ENCODE measurements around the gene AFAP1L1. TPM values are rescaled to one million over a fixed set of nuclear protein-coding genes. Genes with fewer than 3 reads are reported as not detected.

AFAP1L1 gene
- total RNA-seq, 1 donor from 2014 or later = 42.2 TPM

GRCh38 chr5:149358868-149359495 is 87.3 kb downstream of the AFAP1L1 start:
- intact Hi-C loops (cut with DNase I) = no loop called here
- DNase-seq (no peak), ATAC-seq (ENCODE audit: poor library complexity) (no peak)

DNA sequence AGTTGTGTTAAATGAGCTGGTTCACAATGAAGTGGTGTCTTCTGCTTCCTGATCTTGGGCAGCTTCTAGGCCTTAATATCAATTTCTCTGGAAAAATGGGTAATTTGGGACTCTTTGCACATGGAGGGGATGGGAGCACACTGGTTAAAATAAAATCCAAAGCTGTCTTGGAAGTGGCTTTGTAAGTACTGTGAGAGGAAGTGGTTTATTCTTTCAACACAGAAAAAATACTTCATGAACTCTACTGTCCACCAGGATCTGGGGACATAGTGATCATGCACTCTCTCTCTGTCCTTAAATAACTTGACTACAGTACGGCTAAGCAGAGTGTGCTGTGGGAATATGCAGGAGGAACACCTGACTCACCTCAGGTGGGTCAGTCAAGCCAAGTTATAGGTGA is 88.6 kb downstream of the AFAP1L1 start:
- ATAC-seq (ENCODE audit: poor library complexity) (no peak), DNase-seq (no peak)
- intact Hi-C loops (cut with DNase I) = loop anchor here (5.0 kb wide), 1 partner anchor 217 kb away; no protein-coding TSS in a partner anchor

GRCh38 chr5:149362541-149362940 is 90.9 kb downstream of the AFAP1L1 start:
- DNase-seq = no peak
- intact Hi-C loops (cut with DNase I) = loop anchor here (5.0 kb wide), 1 partner anchor 215 kb away; no protein-coding TSS in a partner anchor

GRCh38 chr5:149363358-149363757 is 91.7 kb downstream of the AFAP1L1 start:
- no peak for ATAC-seq (ENCODE audit: poor library complexity)
- intact Hi-C loops (cut with DNase I) = loop anchor here (5.0 kb wide), 1 partner anchor 214 kb away; no protein-coding TSS in a partner anchor
- no peak for DNase-seq

More at GRCh38 chr5:149362541-149362940, 90.9 kb downstream of the AFAP1L1 start:
- no peak for ATAC-seq (ENCODE audit: poor library complexity)

DNA sequence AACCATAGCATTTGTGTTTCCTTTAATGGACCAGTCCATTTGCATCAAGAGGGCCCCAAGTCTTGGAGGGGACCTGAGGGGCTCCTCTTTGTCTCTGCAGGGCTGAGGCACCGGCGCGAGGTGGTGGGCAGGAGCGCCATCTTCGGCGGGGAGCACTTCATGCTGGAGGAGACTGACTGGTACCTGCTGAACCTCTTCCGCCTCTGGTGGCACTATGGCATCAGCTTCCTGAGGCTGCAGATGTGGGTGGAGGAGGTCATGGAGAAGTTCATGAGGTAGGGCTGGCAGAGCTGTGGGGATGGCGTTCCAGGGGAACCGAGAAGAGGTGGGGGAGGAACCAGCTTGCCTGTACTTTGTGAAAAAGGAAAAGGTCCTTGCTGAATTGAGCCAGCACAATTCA is 92.3 kb downstream of the AFAP1L1 start:
- no peak for ATAC-seq (ENCODE audit: poor library complexity)
- no peak for DNase-seq
- intact Hi-C loops (cut with DNase I) = loop anchor here (5.0 kb wide), 1 partner anchor 213 kb away; no protein-coding TSS in a partner anchor

DNA sequence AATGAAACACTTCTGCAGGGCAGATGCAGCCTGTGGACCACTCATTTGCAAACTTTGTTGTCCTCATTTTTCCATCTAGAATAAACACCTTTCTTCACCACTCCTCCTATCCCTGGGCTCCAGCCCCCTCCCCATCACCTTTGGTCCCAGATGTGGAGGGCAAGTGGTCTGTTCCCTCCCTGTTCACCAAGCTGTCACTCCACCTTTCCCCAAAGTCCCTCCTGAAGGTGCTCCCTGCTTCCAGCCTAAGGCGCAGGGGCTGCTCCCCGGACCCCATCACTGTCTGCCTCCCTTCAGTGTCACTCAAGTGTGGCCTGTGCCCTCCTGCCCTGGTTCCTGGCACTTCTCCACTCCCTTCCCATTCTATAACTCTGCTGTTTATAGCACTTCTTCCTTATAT is 93.1 kb downstream of the AFAP1L1 start:
- intact Hi-C loops (cut with DNase I) = loop anchor here (5.0 kb wide), 1 partner anchor 213 kb away; no protein-coding TSS in a partner anchor
- DNase-seq (no peak), ATAC-seq (ENCODE audit: poor library complexity) (no peak)

GRCh38 chr5:149365418-149365817 is 93.8 kb downstream of the AFAP1L1 start:
- intact Hi-C loops (cut with DNase I) = no loop called here
- no peak for ATAC-seq (ENCODE audit: poor library complexity)
- no peak for DNase-seq

GRCh38 chr5:149366169-149366729 is 94.6 kb downstream of the AFAP1L1 start:
- DNase-seq (no peak), ATAC-seq (ENCODE audit: poor library complexity) (no peak)
- intact Hi-C loops (cut with DNase I) = no loop called here

DNA sequence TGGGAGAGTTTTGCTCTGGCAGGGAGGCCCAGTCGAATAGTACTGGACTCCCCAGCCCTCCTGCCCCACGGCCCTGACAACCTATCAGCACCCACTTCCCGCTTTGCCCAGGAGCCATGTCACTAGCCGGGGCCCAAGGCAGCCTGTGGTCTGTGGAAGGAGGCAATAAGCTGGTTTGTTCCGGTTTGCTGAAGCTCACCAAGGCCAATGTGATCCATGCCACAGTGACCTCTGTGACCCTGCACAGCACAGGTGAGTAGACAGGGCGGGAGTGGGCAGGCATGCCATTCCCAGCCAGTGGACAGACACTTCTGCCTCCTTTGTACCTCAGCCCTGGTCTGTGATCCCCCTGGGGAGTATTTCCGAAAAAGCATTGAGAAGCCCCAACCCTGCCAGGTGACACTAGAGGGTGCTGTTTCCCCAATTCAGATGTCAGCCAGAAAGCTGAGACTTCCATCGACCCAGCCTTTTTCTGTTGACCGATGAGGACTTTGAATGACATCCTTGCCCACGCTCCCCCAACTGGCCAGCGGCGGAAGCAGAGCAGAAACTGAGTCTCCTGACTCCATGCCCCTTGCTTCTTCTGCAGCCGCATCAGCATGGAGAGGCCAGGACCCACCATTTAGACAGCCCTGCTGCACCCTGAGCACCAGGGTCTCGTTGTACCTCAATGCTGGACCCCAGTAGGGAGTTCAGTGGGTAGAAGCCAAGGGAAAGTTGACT is 95.8 kb downstream of the AFAP1L1 start:
- DNase-seq = no peak
- intact Hi-C loops (cut with DNase I) = no loop called here

DNA sequence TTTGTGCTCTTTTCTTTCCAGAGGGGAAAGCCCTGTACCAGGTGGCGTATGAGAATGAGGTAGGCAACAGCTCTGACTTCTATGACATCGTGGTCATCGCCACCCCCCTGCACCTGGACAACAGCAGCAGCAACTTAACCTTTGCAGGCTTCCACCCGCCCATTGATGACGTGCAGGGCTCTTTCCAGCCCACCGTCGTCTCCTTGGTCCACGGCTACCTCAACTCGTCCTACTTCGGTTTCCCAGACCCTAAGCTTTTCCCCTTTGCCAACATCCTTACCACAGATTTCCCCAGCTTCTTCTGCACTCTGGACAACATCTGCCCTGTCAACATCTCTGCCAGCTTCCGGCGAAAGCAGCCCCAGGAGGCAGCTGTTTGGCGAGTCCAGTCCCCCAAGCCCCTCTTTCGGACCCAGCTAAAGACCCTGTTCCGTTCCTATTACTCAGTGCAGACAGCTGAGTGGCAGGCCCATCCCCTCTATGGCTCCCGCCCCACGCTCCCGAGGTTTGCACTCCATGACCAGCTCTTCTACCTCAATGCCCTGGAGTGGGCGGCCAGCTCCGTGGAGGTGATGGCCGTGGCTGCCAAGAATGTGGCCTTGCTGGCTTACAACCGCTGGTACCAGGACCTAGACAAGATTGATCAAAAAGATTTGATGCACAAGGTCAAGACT is 96.5 kb downstream of the AFAP1L1 start:
- ATAC-seq (ENCODE audit: poor library complexity) (no peak), DNase-seq (no peak)
- intact Hi-C loops (cut with DNase I) = no loop called here

More for the DNA sequence above, 95.8 kb downstream of the AFAP1L1 start:
- ATAC-seq (ENCODE audit: poor library complexity) = peak; percentile 50

DNA sequence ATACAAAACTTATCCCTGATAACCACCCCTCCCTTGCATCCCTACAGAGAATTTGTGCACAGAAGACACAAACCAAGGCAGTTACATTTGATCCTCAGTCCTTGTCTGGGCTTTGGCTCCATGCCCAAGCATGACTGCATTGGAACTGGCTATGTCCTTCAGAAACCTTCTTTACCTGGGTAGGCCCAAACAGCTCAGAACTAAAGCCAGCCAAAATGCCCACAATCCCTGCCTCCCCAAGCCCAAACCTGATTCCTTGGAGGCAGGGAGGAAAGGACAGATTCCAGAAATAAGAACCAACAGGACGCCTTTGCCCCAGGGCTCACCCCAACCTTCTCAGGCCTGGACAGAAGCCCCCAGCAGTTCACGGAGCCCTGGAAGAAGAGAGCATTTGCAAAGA is 99.2 kb downstream of the AFAP1L1 start:
- intact Hi-C loops (cut with DNase I) = loop anchor here (2.0 to 5.0 kb wide), 2 partner anchors 54 to 106 kb away; no protein-coding TSS in a partner anchor
- DNase-seq (no peak), ATAC-seq (ENCODE audit: poor library complexity) (peak; percentile 36)

GRCh38 chr5:149371296-149371962 is 99.8 kb downstream of the AFAP1L1 start:
- DNase-seq = peak; percentile 68
- ATAC-seq (ENCODE audit: poor library complexity) = peak; percentile 82
- intact Hi-C loops (cut with DNase I) = loop anchor here (2.0 to 5.0 kb wide), 2 partner anchors 54 to 107 kb away; no protein-coding TSS in a partner anchor

DNA sequence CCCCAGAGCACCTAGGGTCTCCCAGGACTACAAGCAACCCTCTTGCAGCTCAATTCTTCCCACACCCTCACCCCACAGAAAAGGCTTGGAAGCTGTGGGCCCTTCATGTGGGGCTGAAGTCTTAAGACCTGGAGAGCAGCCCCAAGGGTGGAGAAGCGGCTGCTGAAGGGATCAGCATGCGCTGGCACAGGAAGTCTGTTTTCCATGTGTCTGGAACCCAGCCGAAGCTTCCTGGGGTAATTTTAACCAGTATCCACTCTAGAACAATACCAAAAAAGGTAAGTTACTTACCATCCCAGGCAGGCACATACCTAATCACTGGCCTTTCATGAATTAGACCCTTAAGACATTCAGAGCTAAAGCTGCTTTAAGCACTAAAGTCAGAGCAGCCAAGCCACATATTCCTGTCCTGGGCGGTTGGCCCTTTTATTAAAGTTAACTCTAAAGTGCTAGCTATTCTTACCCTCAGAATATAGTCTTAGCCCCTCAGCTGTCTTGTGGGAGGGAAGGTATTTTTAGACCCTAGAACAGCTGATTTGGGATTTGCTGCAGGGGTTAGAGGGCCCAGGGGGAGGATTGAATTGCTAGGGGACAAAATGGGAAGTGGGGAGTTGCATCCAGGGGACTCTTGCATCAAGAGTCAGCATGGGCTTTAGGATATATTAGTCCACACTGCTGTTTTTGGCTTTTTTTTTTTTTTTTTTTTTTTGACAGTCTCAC is 100.6 kb downstream of the AFAP1L1 start:
- intact Hi-C loops (cut with DNase I) = loop anchor here (5.0 kb wide), 1 partner anchor 55 kb away; no protein-coding TSS in a partner anchor
- no peak for DNase-seq
- ATAC-seq (ENCODE audit: poor library complexity) = no peak

GRCh38 chr5:149372932-149373331 is 101.3 kb downstream of the AFAP1L1 start:
- DNase-seq = no peak
- intact Hi-C loops (cut with DNase I) = loop anchor here (5.0 kb wide), 1 partner anchor 56 kb away; no protein-coding TSS in a partner anchor
- ATAC-seq (ENCODE audit: poor library complexity) = no peak

- ATAC-seq (ENCODE audit: poor library complexity) (no peak), DNase-seq (no peak)
- intact Hi-C loops (cut with DNase I) = loop anchor here (5.0 kb wide), 1 partner anchor 57 kb away; no protein-coding TSS in a partner anchor
These were observed 102.6 kb downstream of the AFAP1L1 start for GRCh38 chr5:149374303-149374702.

GRCh38 chr5:149374801-149375200 is 103.1 kb downstream of the AFAP1L1 start:
- DNase-seq (no peak), ATAC-seq (ENCODE audit: poor library complexity) (no peak)
- intact Hi-C loops (cut with DNase I) = loop anchor here (5.0 kb wide), 1 partner anchor 58 kb away; no protein-coding TSS in a partner anchor

DNA sequence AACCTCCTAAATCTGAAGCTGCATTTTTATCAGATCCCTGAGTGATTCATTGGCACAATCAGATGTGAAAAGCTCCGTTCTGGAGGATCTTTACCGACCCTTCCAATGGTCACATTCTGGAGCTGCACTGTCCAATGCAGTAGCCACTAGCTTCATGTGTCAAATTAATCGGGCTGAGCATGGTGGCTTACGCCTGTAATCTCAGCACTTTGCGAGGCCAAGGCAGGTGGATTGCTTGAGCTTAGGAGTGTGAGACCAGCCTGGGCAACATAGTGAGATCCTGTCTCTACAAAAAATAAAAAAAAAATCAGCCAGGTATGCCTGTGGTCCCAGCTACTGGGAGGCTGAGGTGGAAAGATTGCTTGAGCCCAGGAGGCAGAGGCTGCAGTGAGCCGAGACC is 103.8 kb downstream of the AFAP1L1 start:
- intact Hi-C loops (cut with DNase I) = no loop called here
- DNase-seq = no peak
- ATAC-seq (ENCODE audit: poor library complexity) = no peak

DNA sequence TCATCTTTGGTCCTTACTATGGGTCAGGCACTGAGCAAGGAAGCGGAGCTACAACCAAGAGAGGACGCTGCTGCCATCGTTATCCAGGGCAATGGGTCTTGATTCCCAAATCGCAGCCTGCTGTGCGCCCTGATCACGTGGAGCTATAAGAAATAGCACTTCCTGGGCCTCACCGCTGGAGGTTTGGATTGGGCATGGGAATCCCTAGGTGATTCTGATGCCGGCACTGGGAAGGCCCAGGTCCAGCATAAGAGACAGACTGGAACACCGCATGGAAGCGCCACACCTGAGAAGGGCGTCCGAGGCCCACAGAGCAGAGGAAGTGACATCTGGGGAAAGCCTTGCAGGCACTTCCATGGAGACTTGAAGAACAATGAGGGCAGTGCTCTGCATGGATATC is 104.4 kb downstream of the AFAP1L1 start:
- no peak for ATAC-seq (ENCODE audit: poor library complexity)
- intact Hi-C loops (cut with DNase I) = no loop called here
- DNase-seq = no peak
